ENCODE results near the gene FOLR1.
A peak's percentile ranks its signal among the peaks of the same experiment; 100 is the strongest.

Gene FOLR1

DNA sequence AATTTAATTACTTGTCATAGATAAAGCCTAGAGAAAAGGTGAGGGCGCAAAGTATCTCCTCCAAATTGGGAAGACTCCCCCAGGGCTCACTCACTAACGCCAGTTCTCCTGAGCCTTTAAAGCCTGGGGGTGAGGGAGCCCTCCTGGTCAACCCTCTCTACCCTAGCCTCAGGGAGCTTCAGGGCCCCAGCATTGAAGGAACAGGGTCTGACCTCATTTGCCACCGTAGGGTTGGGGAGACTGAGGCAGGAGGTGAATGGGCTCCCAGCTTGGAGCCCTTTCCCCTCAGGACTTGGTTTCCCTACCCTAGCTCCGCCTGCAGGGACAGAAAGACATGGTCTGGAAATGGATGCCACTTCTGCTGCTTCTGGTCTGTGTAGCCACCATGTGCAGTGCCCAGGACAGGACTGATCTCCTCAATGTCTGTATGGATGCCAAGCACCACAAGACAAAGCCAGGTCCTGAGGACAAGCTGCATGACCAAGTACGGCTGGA is 26.4 kb downstream of the FOLR1 start:
- H3K36me3 ChIP-seq (ENCODE audit: control insufficient read depth, insufficient read depth, low read length): no peaks in the 10 kb centered on the region
- peaks cover 9% of the 10 kb centered on the region for H3K27me3 ChIP-seq (ENCODE audit: control insufficient read depth, insufficient read depth, low read length)
- H3K4me1 ChIP-seq (ENCODE audit: control insufficient read depth, insufficient read depth, low read length): peaks cover 10% of the 10 kb centered on the region
- no peak overlapping the region for H3K9ac ChIP-seq (ENCODE audit: low read length)
- no peaks in the 10 kb centered on the region for H3K9me3 ChIP-seq (ENCODE audit: control insufficient read depth, low read length)
- H3K4me3 ChIP-seq (ENCODE audit: low read length): no peak overlapping the region

- Histone ChIP-seq H3K4me1 (ENCODE audit: control insufficient read depth, insufficient read depth, low read length) (peaks cover 18% of the 10 kb centered on the region), H3K27me3 (ENCODE audit: control insufficient read depth, insufficient read depth, low read length) (peaks cover 9% of the 10 kb centered on the region), H3K4me3 (ENCODE audit: low read length) (no peak overlapping the region), H3K36me3 (ENCODE audit: control insufficient read depth, insufficient read depth, low read length) (no peaks in the 10 kb centered on the region), H3K9ac (ENCODE audit: low read length) (no peak overlapping the region), H3K9me3 (ENCODE audit: control insufficient read depth, low read length) (no peaks in the 10 kb centered on the region)
These were observed 28.9 kb downstream of the FOLR1 start for GRCh38 chr11:72220696-72221363.

DNA sequence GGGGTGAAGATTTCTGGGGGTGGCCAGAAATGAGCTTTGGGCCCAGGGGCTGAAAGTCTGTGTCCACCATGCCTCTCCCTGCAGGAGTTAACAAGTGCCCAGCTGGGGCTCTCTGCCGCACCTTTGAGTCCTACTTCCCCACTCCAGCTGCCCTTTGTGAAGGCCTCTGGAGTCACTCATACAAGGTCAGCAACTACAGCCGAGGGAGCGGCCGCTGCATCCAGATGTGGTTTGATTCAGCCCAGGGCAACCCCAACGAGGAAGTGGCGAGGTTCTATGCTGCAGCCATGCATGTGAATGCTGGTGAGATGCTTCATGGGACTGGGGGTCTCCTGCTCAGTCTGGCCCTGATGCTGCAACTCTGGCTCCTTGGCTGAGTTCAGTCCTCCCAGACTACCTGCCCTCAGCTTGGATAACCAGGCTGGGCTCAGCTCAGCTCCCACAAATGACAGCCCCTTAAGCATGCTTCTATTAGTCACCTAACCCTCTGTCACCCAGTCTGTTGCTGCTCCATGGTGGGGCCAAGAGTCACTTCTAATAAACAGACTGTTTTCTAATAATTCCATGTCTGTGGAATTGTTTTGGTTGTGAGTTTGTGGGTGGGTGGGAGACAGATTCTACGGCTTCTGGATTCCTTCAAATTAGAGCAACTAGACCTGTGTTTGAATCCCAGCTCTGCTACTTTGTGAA is 29.6 kb downstream of the FOLR1 start:
- H3K9ac ChIP-seq (ENCODE audit: low read length): no peak overlapping the region
- no peak overlapping the region for H3K4me3 ChIP-seq (ENCODE audit: low read length)
- H3K9me3 ChIP-seq (ENCODE audit: control insufficient read depth, low read length): no peaks in the 10 kb centered on the region
- peaks cover 9% of the 10 kb centered on the region for H3K27me3 ChIP-seq (ENCODE audit: control insufficient read depth, insufficient read depth, low read length)
- H3K36me3 ChIP-seq (ENCODE audit: control insufficient read depth, insufficient read depth, low read length): no peaks in the 10 kb centered on the region
- peaks cover 19% of the 10 kb centered on the region for H3K4me1 ChIP-seq (ENCODE audit: control insufficient read depth, insufficient read depth, low read length)

DNA sequence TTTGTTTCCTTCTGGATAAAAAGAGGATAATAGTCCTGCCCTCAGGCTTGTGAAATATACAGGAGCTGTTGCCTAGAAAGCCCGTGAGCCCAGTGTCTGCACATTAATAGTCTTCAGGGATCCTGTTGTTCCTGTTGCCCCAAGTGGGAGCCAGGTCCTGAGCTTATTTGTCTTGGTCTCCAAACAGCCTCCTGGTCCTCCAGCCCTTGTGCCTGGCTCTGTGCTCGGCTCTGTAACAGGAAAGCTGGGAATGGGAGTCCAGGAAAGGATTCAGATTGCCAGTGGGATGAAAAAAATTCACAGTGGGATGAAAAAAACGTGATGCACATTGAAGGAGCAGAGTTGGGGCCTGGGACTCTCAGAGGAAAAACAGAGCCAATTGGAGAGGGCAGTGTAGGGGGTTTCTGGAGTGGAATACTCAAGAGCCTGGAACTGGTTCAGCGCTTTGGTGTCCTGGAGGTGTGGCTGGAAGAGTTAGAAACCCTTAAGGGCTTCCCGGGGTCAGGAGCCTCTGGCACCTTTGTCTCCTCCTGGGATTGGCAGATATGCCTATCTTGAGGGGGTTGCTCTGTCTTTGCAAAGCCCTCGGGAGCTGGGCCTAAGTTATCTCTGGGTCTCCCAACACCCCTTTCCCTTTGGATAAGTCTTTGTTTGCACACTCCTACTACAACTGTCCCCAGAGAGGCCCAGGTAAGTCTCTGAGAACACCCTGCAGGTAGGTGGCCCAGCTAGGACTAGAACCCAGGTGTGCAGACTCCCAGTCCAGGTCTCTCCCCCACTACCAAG is 30.4 kb downstream of the FOLR1 start:
- Histone ChIP-seq H3K9ac (ENCODE audit: low read length) (peak overlapping the region; percentile 81), H3K4me1 (ENCODE audit: control insufficient read depth, insufficient read depth, low read length) (peaks cover 19% of the 10 kb centered on the region), H3K4me3 (ENCODE audit: low read length) (peak overlapping the region; percentile 34), H3K36me3 (ENCODE audit: control insufficient read depth, insufficient read depth, low read length) (no peaks in the 10 kb centered on the region), H3K9me3 (ENCODE audit: control insufficient read depth, low read length) (no peaks in the 10 kb centered on the region), H3K27me3 (ENCODE audit: control insufficient read depth, insufficient read depth, low read length) (peaks cover 9% of the 10 kb centered on the region)

DNA sequence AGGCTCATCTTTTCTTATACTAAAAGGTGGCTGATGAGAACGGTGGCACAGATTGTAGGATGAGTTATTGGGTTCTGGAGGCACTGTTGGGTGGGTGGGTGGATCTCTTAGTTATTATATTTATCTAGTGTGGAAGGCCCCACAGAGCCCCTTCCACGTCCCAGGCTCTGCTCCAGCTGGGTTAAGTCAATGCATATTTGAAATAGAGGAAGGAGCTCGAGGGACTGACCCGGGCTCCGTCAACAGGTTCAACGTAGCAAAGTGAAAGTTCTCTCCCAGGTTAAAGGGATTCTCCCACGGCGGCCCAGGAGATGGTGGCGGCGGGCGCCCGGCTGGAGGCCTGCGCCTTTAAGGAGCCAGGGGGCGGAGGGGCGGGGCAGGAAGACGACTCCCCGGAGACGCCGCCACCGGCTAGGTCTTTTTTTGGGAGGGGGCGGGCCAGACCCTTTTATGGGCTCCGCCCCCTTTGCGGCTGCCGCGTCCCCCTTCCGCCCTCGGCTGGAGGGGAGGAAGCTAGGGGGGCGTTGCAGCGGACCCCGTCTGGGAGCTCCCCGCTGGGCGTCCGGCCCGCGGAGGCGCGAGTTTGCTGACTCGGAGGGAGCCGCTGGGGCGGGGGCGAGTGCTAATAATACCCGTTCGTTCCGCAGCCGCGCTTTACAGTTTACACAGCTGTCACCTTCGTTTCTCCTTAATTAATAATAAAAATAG is 31.1 kb downstream of the FOLR1 start:
- peak overlapping the region; percentile 34 for H3K4me3 ChIP-seq (ENCODE audit: low read length)
- peak overlapping the region; percentile 81 for H3K9ac ChIP-seq (ENCODE audit: low read length)
- H3K27me3 ChIP-seq (ENCODE audit: control insufficient read depth, insufficient read depth, low read length): peaks cover 7% of the 10 kb centered on the region
- H3K4me1 ChIP-seq (ENCODE audit: control insufficient read depth, insufficient read depth, low read length): peaks cover 19% of the 10 kb centered on the region
- no peaks in the 10 kb centered on the region for H3K36me3 ChIP-seq (ENCODE audit: control insufficient read depth, insufficient read depth, low read length)
- no peaks in the 10 kb centered on the region for H3K9me3 ChIP-seq (ENCODE audit: control insufficient read depth, low read length)

GRCh38 chr11:72223615-72224563 is 31.9 kb downstream of the FOLR1 start:
- peak overlapping the region; percentile 81 for H3K9ac ChIP-seq (ENCODE audit: low read length)
- no peaks in the 10 kb centered on the region for H3K9me3 ChIP-seq (ENCODE audit: control insufficient read depth, low read length)
- H3K36me3 ChIP-seq (ENCODE audit: control insufficient read depth, insufficient read depth, low read length): peaks cover 2% of the 10 kb centered on the region
- peaks cover 19% of the 10 kb centered on the region for H3K4me1 ChIP-seq (ENCODE audit: control insufficient read depth, insufficient read depth, low read length)
- H3K4me3 ChIP-seq (ENCODE audit: low read length): peak overlapping the region; percentile 46
- no peaks in the 10 kb centered on the region for H3K27me3 ChIP-seq (ENCODE audit: control insufficient read depth, insufficient read depth, low read length)

DNA sequence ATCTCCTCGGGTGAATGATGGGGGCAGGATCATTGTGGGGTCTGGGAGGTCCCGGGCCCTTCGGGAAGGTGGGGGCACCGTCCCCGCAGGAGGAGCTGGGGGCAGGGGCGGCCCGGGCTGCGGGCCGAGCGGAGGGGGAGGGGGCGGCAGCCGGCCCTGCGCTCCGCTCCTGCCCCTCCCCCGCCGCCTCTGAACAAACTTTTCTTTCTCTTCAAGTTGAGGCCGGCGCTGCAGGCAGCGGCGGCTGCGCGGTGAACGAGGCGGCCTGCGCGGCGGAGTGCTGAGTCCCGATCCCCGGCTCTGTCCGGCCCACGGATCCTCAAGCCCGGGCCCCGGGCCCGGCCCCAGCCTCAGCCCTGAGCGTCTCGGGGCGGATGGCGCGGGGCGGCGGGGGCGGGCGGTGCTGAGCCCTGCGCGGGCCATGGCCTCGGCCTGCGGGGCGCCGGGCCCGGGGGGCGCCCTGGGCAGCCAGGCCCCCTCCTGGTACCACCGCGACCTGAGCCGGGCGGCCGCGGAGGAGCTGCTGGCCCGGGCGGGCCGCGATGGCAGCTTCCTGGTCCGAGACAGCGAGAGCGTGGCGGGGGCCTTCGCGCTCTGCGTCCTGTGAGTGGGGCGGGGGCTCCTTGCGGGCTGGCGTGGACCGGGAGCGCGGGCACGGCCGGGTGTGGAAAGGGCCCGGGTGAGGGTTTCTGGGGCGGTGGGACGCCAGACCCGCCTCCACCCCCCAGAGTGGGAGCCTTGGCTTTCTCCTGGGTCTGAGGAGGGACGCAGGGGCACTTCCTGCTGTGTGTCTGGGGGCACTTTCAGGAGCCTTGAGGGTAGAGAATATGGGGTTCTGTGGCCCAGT is 32.8 kb downstream of the FOLR1 start, which contains the start of gene INPPL1:
Gene INPPL1 (plus strand): TSS at position 204 of the 847 bp plus-strand sequence. CDS start 218 bp downstream, at position 422.
- H3K4me3 ChIP-seq (ENCODE audit: low read length): peak within 1 kb of the TSS; percentile 46
- H3K9me3 ChIP-seq (ENCODE audit: control insufficient read depth, low read length): no peaks in the 10 kb centered on the region
- H3K9ac ChIP-seq (ENCODE audit: low read length): peak within 1 kb of the TSS; percentile 81
- no peaks in the 10 kb centered on the region for H3K27me3 ChIP-seq (ENCODE audit: control insufficient read depth, insufficient read depth, low read length)
- peaks cover 4% of the 10 kb centered on the region for H3K36me3 ChIP-seq (ENCODE audit: control insufficient read depth, insufficient read depth, low read length)
- peaks cover 19% of the 10 kb centered on the region for H3K4me1 ChIP-seq (ENCODE audit: control insufficient read depth, insufficient read depth, low read length)

DNA sequence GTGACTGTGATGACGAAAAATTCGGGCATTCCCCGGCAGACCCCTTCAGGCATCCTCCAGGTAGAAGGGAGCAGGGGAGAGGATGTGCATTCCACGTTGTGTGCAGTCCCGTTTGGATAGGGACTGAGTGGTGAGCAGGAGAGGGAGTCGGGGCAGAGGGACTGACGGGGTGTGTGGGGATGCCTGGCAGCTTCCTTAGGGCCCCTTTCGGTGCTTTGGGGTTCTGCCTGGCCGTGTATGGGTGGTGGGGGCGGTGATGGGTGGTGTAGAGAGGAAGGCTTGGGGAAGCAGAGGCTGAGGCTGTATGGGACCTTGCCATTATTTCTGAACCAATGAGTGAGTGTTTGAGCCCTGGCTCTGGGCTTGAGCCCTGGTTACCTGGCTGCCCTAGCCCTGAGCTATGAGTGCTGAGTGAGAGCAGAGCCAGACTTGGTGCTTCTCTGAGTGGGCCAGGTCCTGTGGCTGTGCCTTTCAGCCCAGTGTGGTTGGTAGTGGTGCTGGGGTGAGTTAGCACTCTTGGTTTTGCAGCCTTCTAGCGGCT is 33.5 kb downstream of the FOLR1 start:
- H3K9ac ChIP-seq (ENCODE audit: low read length): peak overlapping the region; percentile 70
- no peaks in the 10 kb centered on the region for H3K9me3 ChIP-seq (ENCODE audit: control insufficient read depth, low read length)
- peaks cover 19% of the 10 kb centered on the region for H3K4me1 ChIP-seq (ENCODE audit: control insufficient read depth, insufficient read depth, low read length)
- no peaks in the 10 kb centered on the region for H3K27me3 ChIP-seq (ENCODE audit: control insufficient read depth, insufficient read depth, low read length)
- peaks cover 10% of the 10 kb centered on the region for H3K36me3 ChIP-seq (ENCODE audit: control insufficient read depth, insufficient read depth, low read length)
- H3K4me3 ChIP-seq (ENCODE audit: low read length): peak overlapping the region; percentile 37

DNA sequence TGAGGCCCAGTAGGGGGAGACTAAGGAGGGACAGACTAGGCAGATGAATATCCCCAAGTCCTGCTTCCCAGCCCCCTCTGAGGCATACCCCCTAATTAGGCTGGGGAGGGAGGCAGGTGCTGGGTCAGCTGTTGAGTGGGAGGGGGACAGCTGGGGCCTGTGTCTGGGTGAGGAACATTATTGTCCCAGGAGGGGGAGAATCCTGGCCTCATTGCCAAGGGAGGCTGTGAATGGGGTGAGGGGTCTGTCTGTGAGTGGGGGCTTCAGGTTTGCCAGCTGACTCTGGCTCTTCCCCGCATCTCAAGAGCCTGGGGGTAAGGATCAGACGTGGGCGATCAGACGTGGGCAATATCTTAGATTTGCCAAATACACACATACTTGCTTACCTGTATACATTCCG is 34.8 kb downstream of the FOLR1 start:
- H3K4me1 ChIP-seq (ENCODE audit: control insufficient read depth, insufficient read depth, low read length): peaks cover 19% of the 10 kb centered on the region
- H3K4me3 ChIP-seq (ENCODE audit: low read length): no peak overlapping the region
- H3K9me3 ChIP-seq (ENCODE audit: control insufficient read depth, low read length): no peaks in the 10 kb centered on the region
- peaks cover 22% of the 10 kb centered on the region for H3K36me3 ChIP-seq (ENCODE audit: control insufficient read depth, insufficient read depth, low read length)
- H3K27me3 ChIP-seq (ENCODE audit: control insufficient read depth, insufficient read depth, low read length): no peaks in the 10 kb centered on the region
- no peak overlapping the region for H3K9ac ChIP-seq (ENCODE audit: low read length)
